IPS-NIHi7 (cell line): ENCODE results near the gene UGGT1.

ENCODE experiments used
- DNase-seq: peaks from one replicate; pipeline ENCODE4 v3.0.0; 2012; ENCODE audit warnings: mixed read lengths; ENCODE audit errors: extremely low spot score

Gene UGGT1

GRCh38 chr2:128105072-128105471 is 14.1 kb downstream of the UGGT1 start:
- DNase-seq = no peak

- no peak for DNase-seq
These were observed 17.2 kb downstream of the UGGT1 start for GRCh38 chr2:128108166-128108565.

GRCh38 chr2:128109243-128109642 is 18.2 kb downstream of the UGGT1 start:
- no peak for DNase-seq

- no peak for DNase-seq
These were observed 25.1 kb downstream of the UGGT1 start for GRCh38 chr2:128115921-128116623.

DNA sequence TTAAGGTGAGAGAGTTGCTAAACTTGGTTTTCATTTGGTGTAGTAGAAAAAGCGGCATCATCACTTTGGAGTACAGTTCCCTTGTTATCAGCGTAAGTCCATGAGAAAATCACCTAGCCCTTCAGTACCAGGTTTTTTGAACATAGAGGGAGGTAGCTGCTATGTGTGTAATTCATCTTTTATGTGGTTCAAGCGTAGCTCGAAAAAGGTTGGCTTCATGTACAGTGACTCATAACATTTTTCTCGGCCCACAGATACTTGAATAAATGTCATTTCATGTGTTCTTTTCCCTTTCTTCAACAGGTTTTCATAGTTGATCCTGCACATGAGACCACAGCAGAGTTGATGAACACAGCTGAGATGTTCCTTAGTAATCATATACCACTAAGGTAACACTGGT is 43.6 kb downstream of the UGGT1 start:
- no peak for DNase-seq

- DNase-seq = no peak
These were observed 46.2 kb downstream of the UGGT1 start for GRCh38 chr2:128137094-128137616.

- DNase-seq = no peak
These were observed 48.6 kb downstream of the UGGT1 start for GRCh38 chr2:128139624-128140023.

GRCh38 chr2:128145651-128146050 is 54.7 kb downstream of the UGGT1 start:
- DNase-seq = no peak

DNA sequence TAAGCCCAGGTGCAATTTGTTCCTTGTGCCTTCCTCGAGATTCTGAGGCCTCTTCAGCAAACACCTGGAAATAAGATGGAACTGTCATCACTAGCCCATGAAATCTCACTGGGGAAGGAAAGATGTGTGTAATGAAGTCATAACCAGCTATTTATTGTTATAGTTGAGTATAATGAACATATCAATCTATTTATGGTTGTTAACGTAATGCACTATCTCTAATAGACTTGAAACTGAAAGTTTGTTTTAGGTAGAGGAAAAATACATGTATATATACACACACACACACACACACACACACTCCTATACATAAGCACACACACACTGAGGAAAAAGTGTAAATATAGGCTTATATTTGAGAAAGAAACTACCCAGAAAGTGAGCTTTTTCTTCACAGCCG is 62.8 kb downstream of the UGGT1 start:
- DNase-seq = no peak

DNA sequence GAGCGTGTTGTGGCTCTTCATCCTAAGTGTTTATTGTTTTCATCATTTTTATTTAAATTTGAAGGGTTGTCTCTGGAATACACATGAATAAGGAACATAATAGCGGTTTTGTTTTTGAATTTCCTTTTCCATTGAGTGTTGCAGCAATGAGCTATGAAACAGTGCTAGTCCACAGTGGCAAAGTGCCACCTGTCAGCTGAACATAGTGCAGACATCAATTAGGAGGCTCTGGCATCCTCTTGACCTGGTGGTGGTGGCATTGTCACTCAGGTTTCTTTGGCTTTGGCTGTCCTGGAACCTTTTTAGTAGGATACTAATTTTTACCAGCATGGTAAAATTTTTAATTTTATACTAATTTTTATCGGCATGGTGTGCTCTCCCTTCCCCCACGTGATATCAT is 63.2 kb downstream of the UGGT1 start:
- DNase-seq = no peak

DNA sequence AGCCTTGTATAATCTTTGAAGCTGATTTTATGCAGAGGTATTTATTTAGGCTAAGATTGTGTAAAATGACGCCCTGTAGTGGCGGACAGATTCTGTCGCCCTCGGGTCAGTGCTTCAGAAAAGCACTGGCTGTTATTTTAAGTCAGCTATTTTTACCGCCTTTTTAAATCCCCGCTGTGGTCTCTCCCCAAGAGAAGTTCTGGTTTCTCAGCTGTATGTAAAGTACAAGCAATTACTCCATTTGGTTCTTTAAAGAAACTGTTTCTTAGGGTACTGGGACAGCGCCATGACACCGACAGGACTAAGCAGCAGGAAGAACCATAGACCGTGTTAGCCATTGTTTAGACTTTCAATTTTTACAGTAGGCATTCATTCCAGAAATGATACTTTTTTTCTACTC is 65.0 kb downstream of the UGGT1 start:
- no peak for DNase-seq

DNA sequence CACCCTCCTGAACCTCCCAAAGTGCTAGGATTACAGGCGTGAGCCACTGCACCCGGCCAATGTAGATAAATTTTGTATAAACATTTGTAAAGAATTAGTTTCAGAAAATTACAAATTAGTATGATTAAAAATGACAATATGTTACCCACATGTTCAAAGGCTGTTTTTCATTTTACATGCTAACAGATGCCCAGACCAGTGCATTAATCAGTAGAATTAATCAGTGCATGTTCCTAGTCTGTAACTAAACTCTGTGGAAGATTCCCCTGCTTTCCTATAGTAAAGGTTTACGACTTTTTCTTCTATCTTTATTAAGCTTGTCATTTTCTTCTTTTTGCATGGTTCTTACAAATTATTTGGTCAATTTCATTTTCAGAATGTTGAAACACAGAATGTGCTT is 65.8 kb downstream of the UGGT1 start:
- DNase-seq = no peak

GRCh38 chr2:128157644-128158043 is 66.6 kb downstream of the UGGT1 start:
- no peak for DNase-seq

GRCh38 chr2:128158176-128158575 is 67.2 kb downstream of the UGGT1 start:
- no peak for DNase-seq

- DNase-seq = no peak
These were observed 68.4 kb downstream of the UGGT1 start for GRCh38 chr2:128159437-128159836.

- DNase-seq = no peak
These were observed 69.7 kb downstream of the UGGT1 start for GRCh38 chr2:128160616-128161275.

DNA sequence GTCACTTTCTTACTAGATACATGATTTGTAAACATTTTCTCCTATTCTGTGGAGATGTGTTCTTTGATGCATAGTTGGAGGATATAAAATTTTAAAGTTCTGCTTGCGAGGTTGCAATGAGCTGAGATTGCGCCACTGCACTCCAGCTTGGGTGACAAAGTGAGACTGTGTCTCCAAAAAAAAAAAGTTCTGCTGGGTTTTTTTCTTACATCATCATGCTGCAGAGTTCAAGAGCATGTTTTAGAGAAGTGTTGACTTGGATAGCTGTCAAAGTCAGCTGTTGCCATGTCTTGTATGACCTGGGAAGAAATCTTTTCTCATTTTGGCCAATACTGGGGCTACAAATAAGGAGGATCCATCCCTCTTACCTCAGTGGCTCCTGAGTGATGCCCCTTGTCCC is 71.3 kb downstream of the UGGT1 start:
- DNase-seq = no peak

GRCh38 chr2:128164311-128164710 is 73.3 kb downstream of the UGGT1 start:
- DNase-seq = no peak

- no peak for DNase-seq
These were observed 75.8 kb downstream of the UGGT1 start for GRCh38 chr2:128166746-128167353.

GRCh38 chr2:128169094-128169493 is 78.1 kb downstream of the UGGT1 start:
- no peak for DNase-seq

GRCh38 chr2:128169497-128169896 is 78.5 kb downstream of the UGGT1 start:
- DNase-seq = no peak

DNA sequence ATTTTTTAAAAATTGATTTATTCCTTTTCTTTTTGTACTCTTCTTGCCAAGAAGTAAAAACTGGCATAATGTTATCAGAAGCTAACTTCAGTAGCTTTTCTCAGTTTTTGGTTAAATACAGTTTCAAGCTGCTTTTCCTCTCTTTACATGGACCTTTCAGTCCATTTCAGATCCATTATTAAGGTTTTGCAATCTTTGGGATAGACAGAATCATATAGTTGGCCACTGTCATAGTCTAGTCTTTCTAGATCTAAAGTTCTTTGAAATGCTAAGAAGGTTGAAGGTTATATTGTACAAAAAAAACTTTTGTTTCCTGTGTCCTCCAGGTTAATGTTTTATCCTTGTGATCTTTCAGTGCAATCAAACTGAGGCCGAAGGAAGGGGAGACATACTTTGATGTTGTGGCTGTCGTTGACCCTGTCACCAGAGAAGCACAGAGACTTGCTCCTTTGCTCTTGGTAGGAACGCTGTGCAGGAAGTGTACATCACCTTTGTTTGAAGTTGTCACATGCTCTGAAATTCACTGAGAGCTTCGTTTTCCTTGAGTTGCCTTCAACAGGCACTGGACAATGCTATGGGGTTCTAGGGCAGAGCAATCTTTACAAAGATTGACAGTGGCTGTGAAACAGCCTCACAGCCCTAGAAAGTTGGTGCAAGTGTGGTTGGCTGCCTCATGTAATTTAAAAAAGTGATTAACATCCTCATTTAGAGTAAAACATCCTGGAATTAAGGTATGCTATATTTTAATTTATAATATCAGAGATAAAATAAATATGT is 79.1 kb downstream of the UGGT1 start:
- no peak for DNase-seq
